ENCODE data around the gene RIOK1.

The RIOK1 gene

GRCh38 chr6:7373739-7374138 lies 15.9 kb upstream of the RIOK1 start:
- no peak for ATAC-seq
- no peak for TF ChIP-seq ISL1 (CRISPR knock-in tag; IDR thresholded peaks at IDR 0.05)
- TF ChIP-seq RARB (CRISPR knock-in tag; IDR thresholded peaks at IDR 0.05): no peak
- no peak for TF ChIP-seq ZC3H10 (CRISPR knock-in tag; IDR thresholded peaks at IDR 0.05)
- no peak for TF ChIP-seq POU6F1 (CRISPR knock-in tag; IDR thresholded peaks at IDR 0.05; ENCODE audit: borderline replicate concordance, low read depth)
- TF ChIP-seq CSRNP3 (CRISPR knock-in tag; IDR thresholded peaks at IDR 0.05): no peak
- no peak for TF ChIP-seq ZFP30 (CRISPR knock-in tag; IDR thresholded peaks at IDR 0.05)
- TF ChIP-seq BACH2 (CRISPR knock-in tag; IDR thresholded peaks at IDR 0.05; ENCODE audit: borderline replicate concordance): no peak
- no peak for TF ChIP-seq OSR1 (CRISPR knock-in tag; IDR thresholded peaks at IDR 0.05)
- no peak for TF ChIP-seq ARNTL (CRISPR knock-in tag; IDR thresholded peaks at IDR 0.05; ENCODE audit: borderline replicate concordance, low read depth)

- TF ChIP-seq CREB5 (CRISPR knock-in tag; IDR thresholded peaks at IDR 0.05; ENCODE audit: low read depth): no peak
- TF ChIP-seq ZFP3 (CRISPR knock-in tag; IDR thresholded peaks at IDR 0.05): no peak
- TF ChIP-seq ISL1 (CRISPR knock-in tag; IDR thresholded peaks at IDR 0.05): no peak
- no peak for TF ChIP-seq ZC3H10 (CRISPR knock-in tag; IDR thresholded peaks at IDR 0.05)
- no peak for TF ChIP-seq CSDC2 (CRISPR knock-in tag; IDR thresholded peaks at IDR 0.05)
- no peak for TF ChIP-seq PPARA (CRISPR knock-in tag; IDR thresholded peaks at IDR 0.05; ENCODE audit: borderline replicate concordance)
- TF ChIP-seq OSR1 (CRISPR knock-in tag; IDR thresholded peaks at IDR 0.05): no peak
- ATAC-seq: no peak
These were observed 11.6 kb upstream of the RIOK1 start for GRCh38 chr6:7377961-7378360.

GRCh38 chr6:7378740-7379139 lies 10.9 kb upstream of the RIOK1 start:
- no peak for ATAC-seq
- TF ChIP-seq PATZ1 (CRISPR knock-in tag; IDR thresholded peaks at IDR 0.05; ENCODE audit: borderline replicate concordance): no peak
- TF ChIP-seq GLIS3 (CRISPR knock-in tag; IDR thresholded peaks at IDR 0.05): no peak
- no peak for TF ChIP-seq ISL1 (CRISPR knock-in tag; IDR thresholded peaks at IDR 0.05)
- no peak for TF ChIP-seq CSRNP3 (CRISPR knock-in tag; IDR thresholded peaks at IDR 0.05)
- TF ChIP-seq CREB5 (CRISPR knock-in tag; IDR thresholded peaks at IDR 0.05; ENCODE audit: low read depth): no peak
- no peak for TF ChIP-seq BACH2 (CRISPR knock-in tag; IDR thresholded peaks at IDR 0.05; ENCODE audit: borderline replicate concordance)

GRCh38 chr6:7381092-7381491 lies 8.5 kb upstream of the RIOK1 start:
- no peak for ATAC-seq
- no peak for TF ChIP-seq SNAI2 (CRISPR knock-in tag; IDR thresholded peaks at IDR 0.05)
- no peak for TF ChIP-seq ZNF70 (CRISPR knock-in tag; IDR thresholded peaks at IDR 0.05)
- TF ChIP-seq PATZ1 (CRISPR knock-in tag; IDR thresholded peaks at IDR 0.05; ENCODE audit: borderline replicate concordance): no peak
- no peak for TF ChIP-seq CSDC2 (CRISPR knock-in tag; IDR thresholded peaks at IDR 0.05)
- no peak for TF ChIP-seq CSRNP3 (CRISPR knock-in tag; IDR thresholded peaks at IDR 0.05)
- no peak for TF ChIP-seq POU6F1 (CRISPR knock-in tag; IDR thresholded peaks at IDR 0.05; ENCODE audit: borderline replicate concordance, low read depth)
